ENCODE data around the gene FBXL16.
A peak's percentile ranks its signal among the peaks of the same experiment; 100 is the strongest.

The FBXL16 gene

GRCh38 chr16:723695-724094 lies 18.1 kb upstream of the FBXL16 start:
- Histone ChIP-seq H3K36me3 (no peaks in the 10 kb centered on the region), H3K4me3 (no peak overlapping the region), H3K9me3 (no peaks in the 10 kb centered on the region), H3K4me1 (peaks cover 0 to 58% (median 44%) of the 10 kb centered on the region in 4 donors), H3K27me3 (peaks cover 0 to 38% of the 10 kb centered on the region in 2 donors), H3K27ac (no peak overlapping the region)
- no peak for DNase-seq
- TF ChIP-seq CTCF (IDR thresholded peaks at IDR 0.05): no peak
- intact Hi-C loops (cut with DNase I; ENCODE audit: low total_unique reads): no loop called here

- intact Hi-C loops (cut with DNase I; ENCODE audit: low total_unique reads): no loop called here
- H3K27me3 ChIP-seq: peaks cover 0 to 31% of the 10 kb centered on the region in 2 donors
- no peaks in the 10 kb centered on the region for H3K9me3 ChIP-seq
- no peak overlapping the region for H3K4me3 ChIP-seq
- TF ChIP-seq CTCF (IDR thresholded peaks at IDR 0.05): no peak
- DNase-seq: no peak
- H3K4me1 ChIP-seq: peaks cover 0 to 52% (median 37%) of the 10 kb centered on the region in 4 donors
- H3K27ac ChIP-seq: no peak overlapping the region
- no peaks in the 10 kb centered on the region for H3K36me3 ChIP-seq
Observed at GRCh38 chr16:722835-723633, 17.4 kb upstream of the FBXL16 start.

GRCh38 chr16:721765-722540 lies 16.4 kb upstream of the FBXL16 start:
- no peaks in the 10 kb centered on the region for H3K36me3 ChIP-seq
- peaks cover 0 to 21% of the 10 kb centered on the region in 2 donors for H3K27me3 ChIP-seq
- no peaks in the 10 kb centered on the region for H3K9me3 ChIP-seq
- H3K4me1 ChIP-seq: peaks cover 0 to 44% (median 27%) of the 10 kb centered on the region in 4 donors
- no peak for DNase-seq
- intact Hi-C loops (cut with DNase I; ENCODE audit: low total_unique reads): no loop called here
- peak overlapping the region; percentile 63 to 74 for H3K4me3 ChIP-seq
- peak overlapping the region; percentile 77 to 92 for H3K27ac ChIP-seq
- TF ChIP-seq CTCF (IDR thresholded peaks at IDR 0.05): no peak

- H3K4me1 ChIP-seq: peaks cover 0 to 43% (median 25%) of the 10 kb centered on the region in 4 donors
- TF ChIP-seq CTCF (IDR thresholded peaks at IDR 0.05): peak; percentile 7 to 22
- intact Hi-C loops (cut with DNase I; ENCODE audit: low total_unique reads): no loop called here
Observed at GRCh38 chr16:720990-721764, 15.6 kb upstream of the FBXL16 start, which contains the start of gene ANTKMT. Gene ANTKMT, plus strand, starts transcription at chr16:721146. Its CDS starts 129 bp downstream, at chr16:721275.

GRCh38 chr16:720447-720989 lies 14.9 kb upstream of the FBXL16 start:
- Histone ChIP-seq H3K9me3 (no peaks in the 10 kb centered on the region), H3K27me3 (peaks cover 0 to 20% of the 10 kb centered on the region in 2 donors), H3K4me3 (peak overlapping the region; percentile 63 to 74), H3K4me1 (peaks cover 0 to 48% (median 31%) of the 10 kb centered on the region in 4 donors), H3K36me3 (no peaks in the 10 kb centered on the region), H3K27ac (peak overlapping the region; percentile 77 to 92)
- no peak for TF ChIP-seq CTCF (IDR thresholded peaks at IDR 0.05)
- no peak for DNase-seq
- intact Hi-C loops (cut with DNase I; ENCODE audit: low total_unique reads): no loop called here

More at GRCh38 chr16:720990-721764, 15.6 kb upstream of the FBXL16 start, which contains the start of gene ANTKMT:
- Histone ChIP-seq H3K27me3 (peaks cover 0 to 21% of the 10 kb centered on the region in 2 donors), H3K9me3 (no peaks in the 10 kb centered on the region), H3K36me3 (no peaks in the 10 kb centered on the region), H3K27ac (peak within 1 kb of the TSS; percentile 77 to 92), H3K4me3 (peak within 1 kb of the TSS; percentile 63 to 74)
- DNase-seq: peak; percentile 40 to 84
